Activated CD8-positive, alpha-beta T cell treated with anti-CD3 and anti-CD28 coated beads, Interleukin-2, amount 10 ng/mL, durations not matched to agents 7 days and 5 days (primary cell): ENCODE results near the gene FOSB. TPM values are rescaled to one million over a fixed set of nuclear protein-coding genes. Genes with fewer than 3 reads are reported as not detected.

ENCODE experiments used
- ATAC-seq: fragments of 150-1000 bp; cut with Tn5 transposase; one replicate; pipeline ENCODE4 v1.10.0; 2021; ENCODE audit warnings: moderate library complexity
- CTCF ChIA-PET: fragments of 350-600 bp; sonication (Branson Sonifier 250); formaldehyde crosslinking; loops from one replicate; lab custom pipeline; 2021; ENCODE audit warnings: antibody characterized with exemption; lab: Charles Lee
- POLR2A ChIA-PET: fragments of 350-600 bp; sonication (Branson Sonifier 250); formaldehyde crosslinking; loops from one replicate; lab custom pipeline; 2021; ENCODE audit warnings: antibody characterized with exemption; lab: Charles Lee
- DNase-seq: peaks from one replicate; pipeline ENCODE4 v3.0.0-alpha.2; 2020
- H3K27ac Mint-ChIP-seq: one replicate; pipeline ENCODE4 v1.8.0; 2021; ENCODE audit warnings: mild to moderate bottlenecking, mixed read lengths
- H3K27me3 Mint-ChIP-seq: one replicate; pipeline ENCODE4 v1.8.0; 2021; ENCODE audit warnings: low read depth, mixed read lengths
- H3K36me3 Mint-ChIP-seq: one replicate; pipeline ENCODE4 v1.8.0; 2021; ENCODE audit warnings: low read depth, mixed read lengths
- H3K4me1 Mint-ChIP-seq: one replicate; pipeline ENCODE4 v1.8.0; 2021; ENCODE audit warnings: low read depth, mixed read lengths
- H3K4me3 Mint-ChIP-seq: one replicate; pipeline ENCODE4 v1.8.0; 2021; ENCODE audit warnings: mild to moderate bottlenecking, mixed read lengths
- H3K9me3 Mint-ChIP-seq: one replicate; pipeline ENCODE4 v1.8.0; 2022; ENCODE audit warnings: mixed read lengths; ENCODE audit not compliant: insufficient read depth
- total RNA-seq, 2 experiments: library from RNA; stranded (reverse); gene quantifications; one replicate each; pipeline ENCODE4 v1.2.3, GENCODE V29; 2021

Gene FOSB
- total RNA-seq, 2 experiments from 2014 or later = 154 to 172 TPM

- CTCF ChIA-PET = interaction anchor here (0.7 to 6.3 kb wide), 9 partner anchors 10 to 224 kb away, joined by 3 to 108 read pairs (median 12); partner anchors contain the start of genes QPCTL and SNRPD2
Measured at GRCh38 chr19:45468803-45469131, 971 bp downstream of the FOSB start.

GRCh38 chr19:45469132-45469944 lies 1.5 kb downstream of the FOSB start:
- Mint-ChIP-seq H3K4me1 (peaks cover 38% of the 10 kb centered on the region), H3K4me3 (peak overlapping the region; percentile 87), H3K9me3 (no peaks in the 10 kb centered on the region), H3K36me3 (no peaks in the 10 kb centered on the region), H3K27me3 (peaks cover 37% of the 10 kb centered on the region), H3K27ac (peak overlapping the region; percentile 95)
- peak; percentile 28 for ATAC-seq
- ChIA-PET POLR2A (interaction anchor here (0.6 to 2.4 kb wide), 15 partner anchors 9 to 1995 kb away, joined by 3 to 27 read pairs (median 4); partner anchors contain the start of gene QPCTL), CTCF (interaction anchor here (0.7 to 6.3 kb wide), 9 partner anchors 9 to 223 kb away, joined by 3 to 108 read pairs (median 12); partner anchors contain the start of genes QPCTL and SNRPD2)
- peak; percentile 96 for DNase-seq

More at GRCh38 chr19:45468803-45469131, 971 bp downstream of the FOSB start:
- no peak for DNase-seq
- Mint-ChIP-seq H3K36me3 (no peaks in the 10 kb centered on the region), H3K4me3 (peak overlapping the region; percentile 87), H3K27me3 (peaks cover 34% of the 10 kb centered on the region), H3K9me3 (no peaks in the 10 kb centered on the region), H3K27ac (peak overlapping the region; percentile 95), H3K4me1 (peaks cover 38% of the 10 kb centered on the region)
- POLR2A ChIA-PET = interaction anchor here (0.8 to 2.4 kb wide), 15 partner anchors 10 to 1995 kb away, joined by 3 to 27 read pairs (median 4); partner anchors contain the start of gene QPCTL
- ATAC-seq = peak; percentile 13

- CTCF ChIA-PET = interaction anchor here (1.1 to 11.5 kb wide), 10 partner anchors 8 to 222 kb away, joined by 3 to 455 read pairs (median 19); partner anchors contain the start of genes QPCTL and SNRPD2
- peak overlapping the region; percentile 87 for H3K4me3 Mint-ChIP-seq
- DNase-seq (peak; percentile 49), ATAC-seq (peak; percentile 18)
- peak overlapping the region; percentile 95 for H3K27ac Mint-ChIP-seq
- H3K36me3 Mint-ChIP-seq = no peaks in the 10 kb centered on the region
- peaks cover 45% of the 10 kb centered on the region for H3K4me1 Mint-ChIP-seq
- H3K9me3 Mint-ChIP-seq = no peaks in the 10 kb centered on the region
- POLR2A ChIA-PET = interaction anchor here (0.6 to 2.4 kb wide), 9 partner anchors 9 to 1963 kb away, joined by 3 to 27 read pairs (median 5); partner anchors contain the start of gene QPCTL
- peaks cover 38% of the 10 kb centered on the region for H3K27me3 Mint-ChIP-seq
Measured at GRCh38 chr19:45469945-45470761, 2.4 kb downstream of the FOSB start.

GRCh38 chr19:45470762-45471081 lies 2.9 kb downstream of the FOSB start:
- H3K27me3 Mint-ChIP-seq = peaks cover 39% of the 10 kb centered on the region
- ATAC-seq (no peak), DNase-seq (no peak)
- POLR2A ChIA-PET = no interaction called here
- CTCF ChIA-PET = interaction anchor here (2.9 to 11.5 kb wide), 3 partner anchors 8 to 31 kb away, joined by 17 to 455 read pairs (median 108); no protein-coding TSS in a partner anchor
- H3K4me1 Mint-ChIP-seq = peaks cover 46% of the 10 kb centered on the region
- H3K36me3 Mint-ChIP-seq = no peaks in the 10 kb centered on the region
- H3K9me3 Mint-ChIP-seq = no peaks in the 10 kb centered on the region
- peak overlapping the region; percentile 18 for H3K4me3 Mint-ChIP-seq
- H3K27ac Mint-ChIP-seq = no peak overlapping the region

- H3K27me3 Mint-ChIP-seq = peaks cover 37% of the 10 kb centered on the region
- no peaks in the 10 kb centered on the region for H3K9me3 Mint-ChIP-seq
- POLR2A ChIA-PET = no interaction called here
- no peaks in the 10 kb centered on the region for H3K36me3 Mint-ChIP-seq
- ATAC-seq (no peak), DNase-seq (no peak)
- peak overlapping the region; percentile 57 for H3K27ac Mint-ChIP-seq
- H3K4me3 Mint-ChIP-seq = no peak overlapping the region
- H3K4me1 Mint-ChIP-seq = peaks cover 47% of the 10 kb centered on the region
- CTCF ChIA-PET = interaction anchor here (2.9 to 11.5 kb wide), 3 partner anchors 7 to 32 kb away, joined by 17 to 455 read pairs (median 108); no protein-coding TSS in a partner anchor
Measured at GRCh38 chr19:45471111-45471930, 3.5 kb downstream of the FOSB start.

GRCh38 chr19:45471931-45472562 lies 4.3 kb downstream of the FOSB start:
- DNase-seq (no peak), ATAC-seq (no peak)
- ChIA-PET CTCF (interaction anchor here (1.3 to 11.5 kb wide), 4 partner anchors 13 to 41 kb away, joined by 3 to 455 read pairs (median 12); no protein-coding TSS in a partner anchor), POLR2A (interaction anchor here (0.7 to 1.1 kb wide), 2 partner anchors 22 to 33 kb away, joined by 3 to 4 read pairs; no protein-coding TSS in a partner anchor)
- H3K27me3 Mint-ChIP-seq = peaks cover 38% of the 10 kb centered on the region
- H3K4me1 Mint-ChIP-seq = peaks cover 50% of the 10 kb centered on the region
- H3K9me3 Mint-ChIP-seq = no peaks in the 10 kb centered on the region
- H3K36me3 Mint-ChIP-seq = no peaks in the 10 kb centered on the region
- no peak overlapping the region for H3K4me3 Mint-ChIP-seq
- H3K27ac Mint-ChIP-seq = no peak overlapping the region

- no peak overlapping the region for H3K4me3 Mint-ChIP-seq
Measured at GRCh38 chr19:45472563-45473366, 5.0 kb downstream of the FOSB start.

GRCh38 chr19:45473367-45473681 lies 5.5 kb downstream of the FOSB start:
- POLR2A ChIA-PET = no interaction called here
- CTCF ChIA-PET = interaction anchor here (1.3 to 11.5 kb wide), 4 partner anchors 12 to 43 kb away, joined by 3 to 455 read pairs (median 12); no protein-coding TSS in a partner anchor

More at GRCh38 chr19:45472563-45473366, 5.0 kb downstream of the FOSB start:
- peaks cover 47% of the 10 kb centered on the region for H3K4me1 Mint-ChIP-seq
- CTCF ChIA-PET = interaction anchor here (1.3 to 11.5 kb wide), 4 partner anchors 13 to 42 kb away, joined by 3 to 455 read pairs (median 12); no protein-coding TSS in a partner anchor
- POLR2A ChIA-PET = interaction anchor here (0.7 to 1.1 kb wide), 2 partner anchors 23 to 34 kb away, joined by 3 to 4 read pairs; no protein-coding TSS in a partner anchor
- peaks cover 37% of the 10 kb centered on the region for H3K27me3 Mint-ChIP-seq
- H3K9me3 Mint-ChIP-seq = no peaks in the 10 kb centered on the region
- no peaks in the 10 kb centered on the region for H3K36me3 Mint-ChIP-seq
- no peak overlapping the region for H3K27ac Mint-ChIP-seq
- DNase-seq = no peak
- no peak for ATAC-seq

GRCh38 chr19:45473682-45474605 lies 6.1 kb downstream of the FOSB start:
- H3K27me3 Mint-ChIP-seq = peaks cover 37% of the 10 kb centered on the region
- CTCF ChIA-PET = interaction anchor here (2.3 to 11.5 kb wide), 2 partner anchors 28 to 35 kb away, joined by 7 to 455 read pairs; no protein-coding TSS in a partner anchor
- no peaks in the 10 kb centered on the region for H3K9me3 Mint-ChIP-seq
- H3K36me3 Mint-ChIP-seq = no peaks in the 10 kb centered on the region
- POLR2A ChIA-PET = no interaction called here
- no peak for DNase-seq
- H3K27ac Mint-ChIP-seq = no peak overlapping the region
- no peak for ATAC-seq
- H3K4me3 Mint-ChIP-seq = no peak overlapping the region
- H3K4me1 Mint-ChIP-seq = peaks cover 46% of the 10 kb centered on the region

More at GRCh38 chr19:45473367-45473681, 5.5 kb downstream of the FOSB start:
- peaks cover 37% of the 10 kb centered on the region for H3K27me3 Mint-ChIP-seq
- H3K36me3 Mint-ChIP-seq = no peaks in the 10 kb centered on the region
- DNase-seq (no peak), ATAC-seq (no peak)
- peaks cover 47% of the 10 kb centered on the region for H3K4me1 Mint-ChIP-seq
- H3K9me3 Mint-ChIP-seq = no peaks in the 10 kb centered on the region
- no peak overlapping the region for H3K27ac Mint-ChIP-seq
- H3K4me3 Mint-ChIP-seq = no peak overlapping the region
